ENCODE measurements around the gene ASCC1. TPM values are rescaled to one million over a fixed set of nuclear protein-coding genes. Genes with fewer than 3 reads are reported as not detected.

The ASCC1 gene
- polyA plus RNA-seq, 1 experiment = 18.5 TPM

GRCh38 chr10:72146559-72147323 is 69.3 kb downstream of the ASCC1 start:
- TF ChIP-seq CTCF (IDR thresholded peaks at IDR 0.05; ENCODE audit: insufficient read depth, low read depth, low read length) = no peak
- ChIA-PET CTCF (interaction anchor here (1.2 kb wide), 1 partner anchor 20 kb away, joined by 3 read pairs; no protein-coding TSS in a partner anchor), POLR2A (interaction anchor here (0.6 kb wide), 1 partner anchor 184 kb away, joined by 7 read pairs; no protein-coding TSS in a partner anchor)
- no peak overlapping the region for H3K4me3 ChIP-seq (ENCODE audit: low read depth, low read length)
- no peak for DNase-seq (ENCODE audit: low read depth)
- no peaks in the 10 kb centered on the region for H3K27me3 ChIP-seq (ENCODE audit: control insufficient read depth, insufficient read depth, low read length)
- no peaks in the 10 kb centered on the region for H3K36me3 ChIP-seq (ENCODE audit: control insufficient read depth, insufficient read depth, low read length)

- no peak for DNase-seq (ENCODE audit: low read depth)
- no peaks in the 10 kb centered on the region for H3K27me3 ChIP-seq (ENCODE audit: control insufficient read depth, insufficient read depth, low read length)
- no peak overlapping the region for H3K4me3 ChIP-seq (ENCODE audit: low read depth, low read length)
- H3K36me3 ChIP-seq (ENCODE audit: control insufficient read depth, insufficient read depth, low read length) = no peaks in the 10 kb centered on the region
- POLR2A ChIA-PET = interaction anchor here (0.6 kb wide), 1 partner anchor 184 kb away, joined by 7 read pairs; no protein-coding TSS in a partner anchor
- TF ChIP-seq CTCF (IDR thresholded peaks at IDR 0.05; ENCODE audit: insufficient read depth, low read depth, low read length) = no peak
- CTCF ChIA-PET = no interaction called here
These were observed 70.0 kb downstream of the ASCC1 start for GRCh38 chr10:72146071-72146470.

- CTCF ChIA-PET = no interaction called here
- TF ChIP-seq CTCF (IDR thresholded peaks at IDR 0.05; ENCODE audit: insufficient read depth, low read depth, low read length) = no peak
These were observed 70.4 kb downstream of the ASCC1 start for GRCh38 chr10:72145657-72146056.

GRCh38 chr10:72140850-72141249 is 75.2 kb downstream of the ASCC1 start:
- Histone ChIP-seq H3K27me3 (ENCODE audit: control insufficient read depth, insufficient read depth, low read length) (no peaks in the 10 kb centered on the region), H3K4me3 (ENCODE audit: low read depth, low read length) (no peak overlapping the region), H3K36me3 (ENCODE audit: control insufficient read depth, insufficient read depth, low read length) (no peaks in the 10 kb centered on the region; the same call in 1 of the 2 replicates)
- CTCF ChIA-PET = interaction anchor here (0.6 to 1.5 kb wide), 5 partner anchors 14 to 196 kb away, joined by 3 to 6 read pairs (median 3); no protein-coding TSS in a partner anchor
- no peak for TF ChIP-seq CTCF (IDR thresholded peaks at IDR 0.05; ENCODE audit: insufficient read depth, low read depth, low read length)
- no peak for DNase-seq (ENCODE audit: low read depth)
- POLR2A ChIA-PET = no interaction called here

More at GRCh38 chr10:72145657-72146056, 70.4 kb downstream of the ASCC1 start:
- POLR2A ChIA-PET = no interaction called here
- no peak for DNase-seq (ENCODE audit: low read depth)
- Histone ChIP-seq H3K27me3 (ENCODE audit: control insufficient read depth, insufficient read depth, low read length) (no peaks in the 10 kb centered on the region), H3K4me3 (ENCODE audit: low read depth, low read length) (no peak overlapping the region), H3K36me3 (ENCODE audit: control insufficient read depth, insufficient read depth, low read length) (no peaks in the 10 kb centered on the region)

GRCh38 chr10:72140174-72140573 is 75.9 kb downstream of the ASCC1 start:
- Histone ChIP-seq H3K27me3 (ENCODE audit: control insufficient read depth, insufficient read depth, low read length) (no peaks in the 10 kb centered on the region), H3K36me3 (ENCODE audit: control insufficient read depth, insufficient read depth, low read length) (no peaks in the 10 kb centered on the region; the same call in 1 of the 2 replicates), H3K4me3 (ENCODE audit: low read depth, low read length) (no peak overlapping the region)
- TF ChIP-seq CTCF (IDR thresholded peaks at IDR 0.05; ENCODE audit: insufficient read depth, low read depth, low read length) = no peak
- POLR2A ChIA-PET = no interaction called here
- no peak for DNase-seq (ENCODE audit: low read depth)
- CTCF ChIA-PET = interaction anchor here (0.6 kb wide), 1 partner anchor 29 kb away, joined by 3 read pairs; no protein-coding TSS in a partner anchor

All from BJ (cell line).